WTC11 (cell line): Measurements from ENCODE around the gene USP16.

Experiments used
- CBFB ChIP-seq: sonication (generic); formaldehyde crosslinking; IDR thresholded peaks from 2 replicates; pipeline ENCODE4 v1.8.1; 2022; ENCODE audit warnings: mild to moderate bottlenecking, low read depth, missing genetic modification reagents
- CREM ChIP-seq: sonication (generic); formaldehyde crosslinking; IDR thresholded peaks from 2 replicates; pipeline ENCODE4 v1.8.1; 2022; ENCODE audit warnings: mild to moderate bottlenecking, missing genetic modification reagents, moderate library complexity
- CTCF ChIP-seq: fragments of 200-600 bp; IDR thresholded peaks from 2 replicates; pipeline ENCODE4 v1.8.0; 2022; ENCODE audit warnings: antibody characterized with exemption
- E2F4 ChIP-seq: sonication (generic); formaldehyde crosslinking; IDR thresholded peaks from 2 replicates; pipeline ENCODE4 v1.8.1; 2022; ENCODE audit warnings: low read depth, mild to moderate bottlenecking, moderate library complexity, missing genetic modification reagents, borderline replicate concordance
- ETV6 ChIP-seq: sonication (generic); formaldehyde crosslinking; IDR thresholded peaks from 2 replicates; pipeline ENCODE4 v1.8.1; 2022; ENCODE audit warnings: mild to moderate bottlenecking, missing genetic modification reagents
- HMGXB4 ChIP-seq: sonication (generic); formaldehyde crosslinking; IDR thresholded peaks from 2 replicates; pipeline ENCODE4 v1.8.1; 2023; ENCODE audit warnings: mild to moderate bottlenecking, moderate library complexity, missing genetic modification reagents
- MAX ChIP-seq: sonication (generic); formaldehyde crosslinking; IDR thresholded peaks from 2 replicates; pipeline ENCODE4 v1.8.0; 2022; ENCODE audit warnings: mild to moderate bottlenecking, missing genetic modification reagents
- PREB ChIP-seq: sonication (generic); formaldehyde crosslinking; IDR thresholded peaks from 2 replicates; pipeline ENCODE4 v1.8.1; 2022; ENCODE audit warnings: mild to moderate bottlenecking, missing genetic modification reagents, moderate library complexity, borderline replicate concordance
- ZMAT4 ChIP-seq: fragments of 250-450 bp; sonication (Bioruptor Pico); IDR thresholded peaks from 2 replicates; pipeline ENCODE4 v1.9.0; 2021; ENCODE audit warnings: mild to moderate bottlenecking
- ZNF121 ChIP-seq: sonication (generic); formaldehyde crosslinking; IDR thresholded peaks from 2 replicates; pipeline ENCODE4 v1.8.0; 2023; ENCODE audit warnings: missing genetic modification reagents
- ZNF138 ChIP-seq: sonication (generic); formaldehyde crosslinking; conservative IDR thresholded peaks from 2 replicates; pipeline ENCODE4 v1.8.1; 2022; ENCODE audit warnings: mild to moderate bottlenecking, moderate library complexity, missing genetic modification reagents

- TF ChIP-seq E2F4 (CRISPR knock-in tag) = no peak
- TF ChIP-seq PREB (CRISPR knock-in tag) = no peak
- no peak for TF ChIP-seq HMGXB4 (CRISPR knock-in tag)
- TF ChIP-seq MAX (CRISPR knock-in tag) = no peak
- no peak for TF ChIP-seq CTCF
- TF ChIP-seq CREM (CRISPR knock-in tag) = no peak
- no peak for TF ChIP-seq ZNF138 (CRISPR knock-in tag)
- TF ChIP-seq ETV6 = no peak
- TF ChIP-seq CBFB = no peak
- TF ChIP-seq ZMAT4 = no peak
- TF ChIP-seq ZNF121 (CRISPR knock-in tag) = no peak
These were observed 8.8 kb downstream of the USP16 start for GRCh38 chr21:29033301-29033700.
